Spleen (tissue), 11 donors: ENCODE data around the gene VAMP2. TPM values are rescaled to one million over a fixed set of nuclear protein-coding genes. Genes with fewer than 3 reads are reported as not detected.

ENCODE experiments used
- DNase-seq: peaks from one replicate; pipeline ENCODE4 v3.0.0-alpha.2; 2020
- H3K27ac ChIP-seq, 8 donors: fragments of 200-600 bp; sonication (generic) in 7 of 8; 1 replicate in 4 of 8; 2 replicates in 4 of 8; pipeline versions ENCODE4 v1.5.0 to v1.8.0; 2016 to 2021; ENCODE audit warnings: inconsistent platforms in 4 of 8, mild to moderate bottlenecking in 4 of 8, moderate library complexity in 1 of 8
- H3K27me3 ChIP-seq, 7 donors: fragments of 200-600 bp; sonication (generic) in 6 of 7; replicated peaks in 1 of 7; 1 replicate in 4 of 7; 2 replicates in 3 of 7; pipeline versions ENCODE4 v1.5.0 to v1.8.0; 2016 to 2021; ENCODE audit warnings: inconsistent platforms in 3 of 7, mild to moderate bottlenecking in 1 of 7
- H3K36me3 ChIP-seq, 6 donors: fragments of 200-600 bp; sonication (generic) in 5 of 6; 1 replicate in 4 of 6; 2 replicates in 2 of 6; pipeline versions ENCODE4 v1.5.0 to v1.8.0; 2016 to 2021; ENCODE audit warnings: inconsistent platforms in 2 of 6
- H3K4me1 ChIP-seq, 6 donors: fragments of 200-600 bp; sonication (generic) in 5 of 6; 1 replicate in 3 of 6; 2 replicates in 3 of 6; pipeline versions ENCODE4 v1.5.0 to v1.8.0; 2016 to 2021; ENCODE audit warnings: inconsistent platforms in 3 of 6
- H3K4me3 ChIP-seq, 8 donors: fragments of 200-600 bp; sonication (generic) in 7 of 8; 1 replicate in 4 of 8; 2 replicates in 4 of 8; pipeline versions ENCODE4 v1.5.0 to v1.8.0; 2016 to 2021; ENCODE audit warnings: inconsistent platforms in 4 of 8, mild to moderate bottlenecking in 4 of 8, moderate library complexity in 2 of 8
- H3K9me3 ChIP-seq, 8 donors: fragments of 200-600 bp; sonication (generic) in 7 of 8; 1 replicate in 4 of 8; 2 replicates in 4 of 8; pipeline versions ENCODE4 v1.5.0 to v1.8.0; 2016 to 2021; ENCODE audit warnings: inconsistent platforms in 4 of 8
- CTCF ChIP-seq, 11 experiments: fragments of 200-600 bp in 7 of 11; fragments of 450-650 bp in 4 of 11; sonication (generic) in 4 of 11; IDR thresholded peaks in 8 of 11; conservative IDR thresholded peaks in 3 of 11; 1 replicate in 7 of 11; 2 replicates in 4 of 11; pipeline versions ENCODE4 v1.4.0 to v1.8.0; 2016 to 2021; ENCODE audit warnings: antibody characterized with exemption in 11 of 11, inconsistent platforms in 4 of 11, mild to moderate bottlenecking in 1 of 11
- POLR2A ChIP-seq, 3 donors: fragments of 450-650 bp; IDR thresholded peaks; one replicate each; pipeline ENCODE4 v1.5.1; 2017; ENCODE audit warnings: antibody characterized with exemption in 3 of 3, mild to moderate bottlenecking in 1 of 3
- POLR2AphosphoS5 ChIP-seq, 3 donors: sonication (generic); formaldehyde crosslinking; IDR thresholded peaks; one replicate each; pipeline ENCODE4 v1.5.1; 2017; ENCODE audit warnings: antibody characterized with exemption in 3 of 3
- WGBS, 5 donors: extraction: QIAGEN DNeasy Blood & Tissue Kit in 3 of 5; methylation state at CpG; one replicate each; pipeline versions ENCODE4 v1.1.5 to v1.1.7; 2013 to 2018; 5-methylcytosine and 5-hydroxymethylcytosine counted together
- intact Hi-C: fragments of 100-400 bp; cut with DNase I; formaldehyde crosslinking; loops from one replicate; pipeline ENCODE4 v1.15.0; 2023; ENCODE audit warnings: low total_unique reads
- polyA plus RNA-seq, 3 donors: library from polyadenylated mRNA; stranded (reverse); fragments of 200-250 nt; gene quantifications; one replicate each; pipeline ENCODE4 v1.2.1, GENCODE V29; 2013
- total RNA-seq, 7 donors: library from RNA; depleted of rRNA in 3 of 7; stranded (reverse); fragments of >200 nt in 3 of 7; fragmentation: NEBNext Ultra II Directional in 4 of 7; extraction: Animal tissue kit (Norgen Biotek cat#: 25700) in 4 of 7; gene quantifications; one replicate each; pipeline versions ENCODE4 v1.1.0 to v1.2.1, GENCODE V29; 2016 to 2021
- donor health status: healthy with polysubstance abuse.
- donor health status: DM: no; HTN: no; CAD: no; lungs with moderate emphysema.
- donor health status: DM: no; HTN: no; CAD: no.
- donor health status: Bipolar disorder and iron deficiency.
- donor health status: healthy.
- donor health status: DM: no; HTN: no; CAD: no.
- donor health status: DM: yes; HTN: yes; CAD: no.

Gene VAMP2
- total and polyA plus RNA-seq, 10 donors, result 37.5 to 94.8 (median 54.5) TPM

DNA sequence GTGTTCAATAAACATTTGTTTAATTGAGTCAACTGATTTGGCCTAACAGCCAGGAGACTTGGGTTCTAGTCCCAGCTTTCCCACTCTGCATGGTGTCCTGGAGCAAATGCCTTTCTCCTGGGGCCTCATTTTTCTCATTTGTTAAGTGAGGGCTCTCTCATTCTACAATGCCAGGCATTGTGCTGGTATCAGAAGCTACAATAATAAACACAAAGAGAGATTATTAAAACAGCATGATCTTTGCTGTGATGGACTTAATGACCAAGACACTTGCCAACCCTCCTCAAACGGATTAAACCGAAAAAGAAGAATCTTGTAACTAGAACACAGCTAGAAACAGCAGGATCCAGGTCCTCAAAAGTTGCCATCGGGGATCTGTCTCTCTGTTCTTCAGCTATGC lies 4.8 kb upstream of the VAMP2 start:
- intact Hi-C loops, result no loop called here
- 91 to 95% (median 91%) methylated on average over 3 of the region's 3 CpGs for WGBS, 5 donors
- Histone ChIP-seq H3K27me3 (no peaks in the 10 kb centered on the region), H3K4me1 (peaks cover 19 to 37% (median 26%) of the 10 kb centered on the region in 6 donors), H3K4me3 (no peak overlapping the region), H3K27ac (no peak overlapping the region), H3K36me3 (no peaks in the 10 kb centered on the region), H3K9me3 (no peaks in the 10 kb centered on the region)
- TF ChIP-seq POLR2A (IDR thresholded peaks at IDR 0.05), result no peak
- no peak for TF ChIP-seq POLR2AphosphoS5 (IDR thresholded peaks at IDR 0.05)
- TF ChIP-seq CTCF (IDR thresholded peaks at IDR 0.05 in 8 of 11, conservative IDR thresholded peaks at IDR 0.05 in 3 of 11), result no peak
- no peak for DNase-seq

- DNase-seq, result no peak
Observed at GRCh38 chr17:8166731-8167130, 4.0 kb upstream of the VAMP2 start.

GRCh38 chr17:8164815-8165131 lies 2.0 kb upstream of the VAMP2 start:
- Histone ChIP-seq H3K36me3 (peaks cover 0 to 20% (median 17%) of the 10 kb centered on the region in 6 donors), H3K27ac (peak overlapping the region; percentile 98 to 100 (median 100)), H3K4me3 (peak overlapping the region in 3 of 8 donors; percentile 10 to 96 (median 86)), H3K9me3 (no peaks in the 10 kb centered on the region), H3K27me3 (no peaks in the 10 kb centered on the region), H3K4me1 (peaks cover 28 to 54% (median 46%) of the 10 kb centered on the region in 6 donors)
- no peak for TF ChIP-seq CTCF (IDR thresholded peaks at IDR 0.05 in 8 of 11, conservative IDR thresholded peaks at IDR 0.05 in 3 of 11)
- no peak for TF ChIP-seq POLR2AphosphoS5 (IDR thresholded peaks at IDR 0.05)
- TF ChIP-seq POLR2A (IDR thresholded peaks at IDR 0.05), result no peak
- intact Hi-C loops, result no loop called here
- 53 to 78% (median 60%) methylated on average over 6 of the region's 6 CpGs for WGBS, 5 donors
- no peak for DNase-seq

More at GRCh38 chr17:8166731-8167130, 4.0 kb upstream of the VAMP2 start:
- H3K27ac ChIP-seq, result no peak overlapping the region
- no peaks in the 10 kb centered on the region for H3K9me3 ChIP-seq
- no peaks in the 10 kb centered on the region for H3K27me3 ChIP-seq
- WGBS, 5 donors, result 94 to 99% (median 96%) methylated on average over 6 of the region's 6 CpGs
- TF ChIP-seq POLR2AphosphoS5 (IDR thresholded peaks at IDR 0.05) (no peak), CTCF (IDR thresholded peaks at IDR 0.05 in 8 of 11, conservative IDR thresholded peaks at IDR 0.05 in 3 of 11) (no peak), POLR2A (IDR thresholded peaks at IDR 0.05) (no peak)
- H3K4me3 ChIP-seq, result no peak overlapping the region
- intact Hi-C loops, result no loop called here
- peaks cover 0 to under 1% (median under 1%) of the 10 kb centered on the region in 6 donors for H3K36me3 ChIP-seq
- H3K4me1 ChIP-seq, result peaks cover 17 to 38% (median 28%) of the 10 kb centered on the region in 6 donors

GRCh38 chr17:8163978-8164814 lies 1.4 kb upstream of the VAMP2 start:
- peaks cover 28 to 60% (median 51%) of the 10 kb centered on the region in 6 donors for H3K4me1 ChIP-seq
- DNase-seq, result peak; percentile 94
- no peaks in the 10 kb centered on the region for H3K9me3 ChIP-seq
- WGBS, 5 donors, result 21 to 31% (median 23%) methylated on average over 10 to 13 of the region's 13 CpGs
- H3K4me3 ChIP-seq, result peak overlapping the region in 4 of 8 donors; percentile 10 to 96 (median 48)
- H3K27ac ChIP-seq, result peak overlapping the region; percentile 98 to 100 (median 100)
- intact Hi-C loops, result no loop called here
- TF ChIP-seq POLR2AphosphoS5 (IDR thresholded peaks at IDR 0.05) (peak; percentile 74 to 86 (median 83)), POLR2A (IDR thresholded peaks at IDR 0.05) (peak in 1 of 3 donors; percentile 2), CTCF (IDR thresholded peaks at IDR 0.05 in 8 of 11, conservative IDR thresholded peaks at IDR 0.05 in 3 of 11) (no peak)
- peaks cover 0 to 26% (median 23%) of the 10 kb centered on the region in 6 donors for H3K36me3 ChIP-seq
- no peaks in the 10 kb centered on the region for H3K27me3 ChIP-seq
